Esophagus muscularis mucosa (tissue), 4 donors: ENCODE results near the gene CYBRD1. TPM values are rescaled to one million over a fixed set of nuclear protein-coding genes. Genes with fewer than 3 reads are reported as not detected.

ENCODE experiments used
- DNase-seq: peaks from one replicate; pipeline ENCODE4 v3.0.0-alpha.2; 2017; ENCODE audit errors: extremely low spot score
- H3K27ac ChIP-seq, 4 donors: fragments of 200-600 bp; sonication (generic); replicated peaks in 1 of 4; 1 replicate in 3 of 4; 2 replicates in 1 of 4; pipeline ENCODE4 v1.5.1; 2016 to 2019; ENCODE audit warnings: mild to moderate bottlenecking in 1 of 4
- H3K27me3 ChIP-seq, 4 donors: fragments of 200-600 bp; sonication (generic); one replicate each; pipeline versions ENCODE4 v1.5.1 to v1.6.0; 2016 to 2019
- H3K36me3 ChIP-seq, 4 donors: fragments of 200-600 bp; sonication (generic); one replicate each; pipeline ENCODE4 v1.5.1; 2016 to 2019
- H3K4me1 ChIP-seq, 4 donors: fragments of 200-600 bp; sonication (generic); one replicate each; pipeline ENCODE4 v1.5.1; 2016 to 2019
- H3K4me3 ChIP-seq, 4 donors: fragments of 200-600 bp; sonication (generic); 1 replicate in 2 of 4; 2 replicates in 2 of 4; pipeline ENCODE4 v1.5.1; 2016 to 2019; ENCODE audit warnings: mild to moderate bottlenecking in 4 of 4, moderate library complexity in 1 of 4
- H3K9me3 ChIP-seq, 4 donors: fragments of 200-600 bp; sonication (generic); 1 replicate in 3 of 4; 2 replicates in 1 of 4; pipeline ENCODE4 v1.5.1; 2016 to 2019
- EP300 ChIP-seq: sonication (generic); formaldehyde crosslinking; IDR thresholded peaks from one replicate; pipeline ENCODE4 v1.6.1; 2017; ENCODE audit warnings: antibody characterized with exemption
- POLR2A ChIP-seq: fragments of 450-650 bp; IDR thresholded peaks from one replicate; pipeline ENCODE4 v1.6.1; 2017; ENCODE audit warnings: antibody characterized with exemption, moderate library complexity, mild to moderate bottlenecking, low read depth
- POLR2AphosphoS5 ChIP-seq, 2 donors: sonication (generic); formaldehyde crosslinking; IDR thresholded peaks; one replicate each; pipeline ENCODE4 v1.6.1; 2017; ENCODE audit warnings: antibody characterized with exemption in 2 of 2
- WGBS: methylation state at CpG from one replicate; pipeline ENCODE4 v1.1.5; 2018; 5-methylcytosine and 5-hydroxymethylcytosine counted together
- intact Hi-C: fragments of 100-400 bp; cut with DNase I; formaldehyde crosslinking; loops from one replicate; pipeline ENCODE4 v1.15.1; 2023
- total RNA-seq, 4 donors: library from RNA; depleted of rRNA; stranded (reverse); fragments of >200 nt; gene quantifications; one replicate each; pipeline versions ENCODE4 v1.1.0 to v1.2.1, GENCODE V29; 2016
- TF ChIP-seq, protein P1 (sequence below), 3 experiments: fragments of 200-600 bp in 2 of 3; fragments of 450-650 bp in 1 of 3; sonication (generic) in 2 of 3; IDR thresholded peaks; one replicate each; pipeline ENCODE4 v1.5.1; 2017 to 2019; ENCODE audit warnings: antibody characterized with exemption in 3 of 3, mild to moderate bottlenecking in 2 of 3, moderate library complexity in 1 of 3

Gene CYBRD1
- total RNA-seq, 4 donors from 2014 or later: 133 to 281 (median 197) TPM

GRCh38 chr2:171568089-171568488, 45.8 kb downstream of the CYBRD1 start:
- Histone ChIP-seq H3K4me1 (no peaks in the 10 kb centered on the region), H3K36me3 (no peaks in the 10 kb centered on the region), H3K27ac (no peak overlapping the region), H3K9me3 (no peaks in the 10 kb centered on the region), H3K27me3 (peaks cover 0 to 9% (median 0%) of the 10 kb centered on the region in 4 donors), H3K4me3 (no peak overlapping the region)
- WGBS: 64% methylated on average over 3 of the region's 3 CpGs
- peak; percentile 64 for DNase-seq
- intact Hi-C loops: no loop called here
- TF ChIP-seq POLR2AphosphoS5 (IDR thresholded peaks at IDR 0.05) (no peak), EP300 (no peak), POLR2A (no peak)
- TF ChIP-seq, protein P1, sequence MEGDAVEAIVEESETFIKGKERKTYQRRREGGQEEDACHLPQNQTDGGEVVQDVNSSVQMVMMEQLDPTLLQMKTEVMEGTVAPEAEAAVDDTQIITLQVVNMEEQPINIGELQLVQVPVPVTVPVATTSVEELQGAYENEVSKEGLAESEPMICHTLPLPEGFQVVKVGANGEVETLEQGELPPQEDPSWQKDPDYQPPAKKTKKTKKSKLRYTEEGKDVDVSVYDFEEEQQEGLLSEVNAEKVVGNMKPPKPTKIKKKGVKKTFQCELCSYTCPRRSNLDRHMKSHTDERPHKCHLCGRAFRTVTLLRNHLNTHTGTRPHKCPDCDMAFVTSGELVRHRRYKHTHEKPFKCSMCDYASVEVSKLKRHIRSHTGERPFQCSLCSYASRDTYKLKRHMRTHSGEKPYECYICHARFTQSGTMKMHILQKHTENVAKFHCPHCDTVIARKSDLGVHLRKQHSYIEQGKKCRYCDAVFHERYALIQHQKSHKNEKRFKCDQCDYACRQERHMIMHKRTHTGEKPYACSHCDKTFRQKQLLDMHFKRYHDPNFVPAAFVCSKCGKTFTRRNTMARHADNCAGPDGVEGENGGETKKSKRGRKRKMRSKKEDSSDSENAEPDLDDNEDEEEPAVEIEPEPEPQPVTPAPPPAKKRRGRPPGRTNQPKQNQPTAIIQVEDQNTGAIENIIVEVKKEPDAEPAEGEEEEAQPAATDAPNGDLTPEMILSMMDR (IDR thresholded peaks at IDR 0.05): no peak

GRCh38 chr2:171571721-171572120, 49.4 kb downstream of the CYBRD1 start:
- 68% methylated on average over 7 of the region's 7 CpGs for WGBS
- Histone ChIP-seq H3K9me3 (no peaks in the 10 kb centered on the region), H3K4me1 (no peaks in the 10 kb centered on the region), H3K36me3 (no peaks in the 10 kb centered on the region), H3K27ac (no peak overlapping the region), H3K4me3 (no peak overlapping the region), H3K27me3 (peaks cover 0 to 9% (median 0%) of the 10 kb centered on the region in 4 donors)
- intact Hi-C loops: loop anchor here (10.0 kb wide), 1 partner anchor 893 kb away; no protein-coding TSS in a partner anchor
- TF ChIP-seq, protein P1 (IDR thresholded peaks at IDR 0.05): no peak
- no peak for TF ChIP-seq POLR2A
- TF ChIP-seq POLR2AphosphoS5 (IDR thresholded peaks at IDR 0.05): no peak
- no peak for TF ChIP-seq EP300
- DNase-seq: peak; percentile 57

- H3K36me3 ChIP-seq: no peaks in the 10 kb centered on the region
- no peaks in the 10 kb centered on the region for H3K9me3 ChIP-seq
- DNase-seq: peak; percentile 93
- WGBS: 29% methylated on average over 21 of the region's 21 CpGs
- no peak overlapping the region for H3K4me3 ChIP-seq
- no peak overlapping the region for H3K27ac ChIP-seq
- intact Hi-C loops: loop anchor here (10.0 kb wide), 1 partner anchor 891 kb away; no protein-coding TSS in a partner anchor
- H3K27me3 ChIP-seq: peaks cover 0 to 9% (median 0%) of the 10 kb centered on the region in 4 donors
- TF ChIP-seq EP300: no peak
- TF ChIP-seq, protein P1 (IDR thresholded peaks at IDR 0.05): peak in 2 of 3 experiments; percentile 97 to 98
- peak in 1 of 2 donors; percentile 64 for TF ChIP-seq POLR2AphosphoS5 (IDR thresholded peaks at IDR 0.05)
- H3K4me1 ChIP-seq: no peaks in the 10 kb centered on the region
These were observed 52.0 kb downstream of the CYBRD1 start for GRCh38 chr2:171574149-171574795.

- Histone ChIP-seq H3K27me3 (no peaks in the 10 kb centered on the region), H3K27ac (no peak overlapping the region), H3K4me1 (no peaks in the 10 kb centered on the region), H3K4me3 (no peak overlapping the region), H3K36me3 (no peaks in the 10 kb centered on the region), H3K9me3 (no peaks in the 10 kb centered on the region)
- intact Hi-C loops: loop anchor here (10.0 kb wide), 1 partner anchor 889 kb away; no protein-coding TSS in a partner anchor
- peak; percentile 81 for DNase-seq
- TF ChIP-seq, protein P1 (IDR thresholded peaks at IDR 0.05): no peak
- no peak for TF ChIP-seq POLR2AphosphoS5 (IDR thresholded peaks at IDR 0.05)
- 72% methylated on average over 5 of the region's 5 CpGs for WGBS
These were observed 53.3 kb downstream of the CYBRD1 start for GRCh38 chr2:171575606-171576005.
